HepG2 (cell line): ENCODE results near the gene EGFR. TPM values are rescaled to one million over a fixed set of nuclear protein-coding genes. Genes with fewer than 3 reads are reported as not detected.

Experiments
- ATAC-seq: fragments of 200-7000 bp; cut with Tn5 transposase; 3 replicates; pipeline ENCODE4 v1.9.1; 2020; ENCODE audit warnings: mild to moderate bottlenecking, moderate library complexity
- BruUV-seq: library from RNA; stranded (reverse); fragments of 400-500 nt; replicated peaks from 2 replicates; lab custom pipeline; 2021; lab: Mats Ljungman, UMichigan
- CTCF ChIA-PET: fragments of 300-600 bp; formaldehyde crosslinking; extraction: SDS; loops from one replicate; lab custom pipeline; 2021; ENCODE audit warnings: low total read pairs, inconsistent platforms, low intra/inter-chr PET ratio; lab: Yijun Ruan, JAX
- POLR2A ChIA-PET: fragments of 350-600 bp; sonication (Branson Sonifier 250); formaldehyde crosslinking; loops from one replicate; lab custom pipeline; 2020; ENCODE audit warnings: antibody characterized with exemption, inconsistent platforms; lab: Yijun Ruan, JAX
- DNase-seq: peaks from one replicate; pipeline ENCODE4 v3.0.0-alpha.2; 2015; ENCODE audit warnings: low spot score
- FAIRE-seq: peaks from 3 replicates; lab custom pipeline; 2011; peaks lifted over from hg19 to GRCh38; lab: Jason Lieb, UNC
- H2AFZ ChIP-seq: one replicate; pipeline ENCODE4 v1.6.1; 2011; ENCODE audit warnings: low read length, inconsistent platforms
- H3K27ac ChIP-seq: fragments of 300-600 bp; 3 replicates; pipeline ENCODE4 v1.8.0; 2011; ENCODE audit warnings: mixed run types, mild to moderate bottlenecking, mixed read lengths, low read length, inconsistent platforms; ENCODE audit not compliant: insufficient read depth; ENCODE audit errors: extremely low read length
- H3K27me3 ChIP-seq, 2 experiments: fragments of 200-600 bp in 1 of 2; 2 replicates in 1 of 2; 3 replicates in 1 of 2; pipeline versions ENCODE4 v1.6.0 to v1.8.0; 2011; ENCODE audit warnings: low read length in 2 of 2, mild to moderate bottlenecking in 2 of 2, moderate library complexity in 2 of 2, inconsistent platforms in 1 of 2; ENCODE audit not compliant: insufficient read depth in 2 of 2, control insufficient read depth in 1 of 2
- H3K36me3 ChIP-seq, 2 experiments: fragments of 200-600 bp in 1 of 2; replicated peaks in 1 of 2; 2 replicates in 1 of 2; 3 replicates in 1 of 2; pipeline versions ENCODE4 v1.5.1 to v1.8.0; 2011; ENCODE audit warnings: low read length in 2 of 2, inconsistent platforms in 1 of 2; ENCODE audit not compliant: insufficient read depth in 2 of 2, control insufficient read depth in 1 of 2
- H3K4me1 ChIP-seq: 2 replicates; pipeline ENCODE4 v1.5.1; 2012; ENCODE audit warnings: low read length, inconsistent platforms; ENCODE audit not compliant: insufficient read depth
- H3K4me2 ChIP-seq: 2 replicates; pipeline ENCODE4 v1.6.0; 2011; ENCODE audit warnings: low read depth, low read length, inconsistent platforms
- H3K4me3 ChIP-seq, 3 experiments: fragments of 200-600 bp in 1 of 3; sonication (generic), shearing (Covaris generic) in 1 of 3; replicated peaks in 1 of 3; 2 replicates each; pipeline ENCODE4 v1.5.1; 2011 to 2016; ENCODE audit warnings: low read length in 3 of 3, inconsistent platforms in 2 of 3, low read depth in 2 of 3, mild to moderate bottlenecking in 2 of 3, control low read depth in 1 of 3, mixed read lengths in 1 of 3; ENCODE audit not compliant: insufficient read depth in 1 of 3
- H3K79me2 ChIP-seq: one replicate; pipeline ENCODE4 v1.6.1; 2011; ENCODE audit warnings: low read length, inconsistent platforms; ENCODE audit not compliant: insufficient read depth
- H3K9ac ChIP-seq: 2 replicates; pipeline ENCODE4 v1.6.0; 2011; ENCODE audit warnings: mild to moderate bottlenecking, low read depth, low read length, inconsistent platforms; ENCODE audit not compliant: insufficient read depth
- H3K9me3 ChIP-seq: 2 replicates; pipeline ENCODE4 v1.5.1; 2012; ENCODE audit warnings: mild to moderate bottlenecking, low read length
- H4K20me1 ChIP-seq: 2 replicates; pipeline ENCODE4 v1.6.0; 2011; ENCODE audit warnings: inconsistent platforms, mild to moderate bottlenecking, low read length, moderate library complexity; ENCODE audit not compliant: insufficient read depth
- BHLHE40 ChIP-seq: IDR thresholded peaks from 2 replicates; pipeline ENCODE4 v1.6.1; 2011; ENCODE audit warnings: low read length, improper control_type of control experiment
- EED ChIP-seq: sonication (generic); formaldehyde crosslinking; IDR thresholded peaks from 2 replicates; pipeline ENCODE4 v1.5.0; 2020; ENCODE audit warnings: mild to moderate bottlenecking, missing genetic modification reagents
- GATA4 ChIP-seq: sonication (generic); IDR thresholded peaks from 2 replicates; pipeline ENCODE4 v1.6.1; 2016; ENCODE audit warnings: antibody characterized with exemption, low read depth, borderline replicate concordance
- KLF12 ChIP-seq: sonication (generic); formaldehyde crosslinking; IDR thresholded peaks from 2 replicates; pipeline ENCODE4 v1.4.0; 2020; ENCODE audit warnings: missing genetic modification reagents, borderline replicate concordance
- MBD4 ChIP-seq: IDR thresholded peaks from 2 replicates; pipeline ENCODE4 v1.6.1; 2012; ENCODE audit warnings: low read length, inconsistent platforms, borderline replicate concordance
- MEF2D ChIP-seq: sonication (generic); formaldehyde crosslinking; IDR thresholded peaks from 2 replicates; pipeline ENCODE4 v1.5.1; 2020; ENCODE audit warnings: mild to moderate bottlenecking, missing genetic modification reagents
- MTA3 ChIP-seq: sonication (generic); formaldehyde crosslinking; IDR thresholded peaks from 2 replicates; pipeline ENCODE4 v1.4.0; 2020; ENCODE audit warnings: missing genetic modification reagents
- POLR2AphosphoS5 ChIP-seq: IDR thresholded peaks from 2 replicates; pipeline ENCODE4 v1.6.1; 2012; ENCODE audit warnings: low read depth, low read length
- RNF2 ChIP-seq: fragments of 450-650 bp; conservative IDR thresholded peaks from 2 replicates; pipeline ENCODE4 v1.6.1; 2016; ENCODE audit warnings: low read depth
- SP4 ChIP-seq: sonication (generic); formaldehyde crosslinking; IDR thresholded peaks from 2 replicates; pipeline ENCODE4 v1.8.1; 2023; ENCODE audit warnings: mild to moderate bottlenecking, missing genetic modification reagents
- SRF ChIP-seq: IDR thresholded peaks from 2 replicates; pipeline ENCODE4 v1.6.1; 2011; ENCODE audit warnings: mild to moderate bottlenecking, low read depth, low read length, moderate library complexity
- TEAD3 ChIP-seq: optimal IDR thresholded peaks from 2 replicates; pipeline ENCODE3; 2016; ENCODE audit warnings: borderline replicate concordance
- THYN1 ChIP-seq: sonication (generic); formaldehyde crosslinking; IDR thresholded peaks from 2 replicates; pipeline ENCODE4 v1.8.1; 2023; ENCODE audit warnings: low read depth, mild to moderate bottlenecking, moderate library complexity, missing genetic modification reagents, borderline replicate concordance
- ZNF143 ChIP-seq: sonication (generic); formaldehyde crosslinking; IDR thresholded peaks from 2 replicates; pipeline ENCODE4 v1.4.0; 2020; ENCODE audit warnings: missing genetic modification reagents
- ZNF761 ChIP-seq: sonication (generic); formaldehyde crosslinking; conservative IDR thresholded peaks from 2 replicates; pipeline ENCODE4 v1.4.0; 2020; ENCODE audit warnings: mild to moderate bottlenecking, missing genetic modification reagents
- WGBS: methylation state at CpG from one replicate; pipeline ENCODE4 v1.1.6; 2017; ENCODE audit warnings: low lambda C conversion rate; 5-methylcytosine and 5-hydroxymethylcytosine counted together
- in situ Hi-C: cut with HindIII; loops from 2 replicates; pipeline ENCODE4 v1.10.0; 2017; ENCODE audit warnings: low pct_unique_long_range_greater_than_20kb; ENCODE audit not compliant: extremely low pct_ligation_motif_present
- intact Hi-C: fragments of 100-400 bp; cut with micrococcal nuclease; formaldehyde crosslinking; loops from one replicate; pipeline ENCODE4 v1.10.0; 2022; ENCODE audit not compliant: unreplicated experiment
- polyA plus RNA-seq, 8 experiments: library from polyadenylated mRNA; depleted of rRNA in 3 of 8; stranded (reverse) in 7 of 8; unstranded in 1 of 8; fragments of >200 nt; fragmentation: Illumina TruSeq in 4 of 8; extraction: Trizol in 4 of 8; gene quantifications; 2 replicates each; pipeline versions ENCODE4 v1.2.1 to v1.2.3, GENCODE V29; 2011 to 2016; ENCODE audit warnings: low read depth in 4 of 8, missing spikeins in 1 of 8, mixed read lengths in 1 of 8; ENCODE audit not compliant: insufficient read depth in 1 of 8
- total RNA-seq, 5 experiments: library from RNA; depleted of rRNA; stranded (reverse); fragments of >200 nt; fragmentation: Illumina TruSeq; extraction: Trizol; gene quantifications; 2 replicates each; pipeline ENCODE4 v1.2.3, GENCODE V29; 2016; ENCODE audit warnings: low read depth in 1 of 5
- TF ChIP-seq, protein P1 (sequence below): sonication (generic); formaldehyde crosslinking; IDR thresholded peaks from 2 replicates; pipeline ENCODE4 v1.4.0; 2020; ENCODE audit warnings: missing genetic modification reagents
- TF ChIP-seq, protein P2 (sequence below): sonication (generic); formaldehyde crosslinking; IDR thresholded peaks from 2 replicates; pipeline ENCODE4 v1.4.0; 2020; ENCODE audit warnings: low read depth, mild to moderate bottlenecking, missing genetic modification reagents
- TF ChIP-seq, protein P3 (sequence below): sonication (generic); formaldehyde crosslinking; IDR thresholded peaks from 2 replicates; pipeline ENCODE4 v1.5.1; 2020; ENCODE audit warnings: missing genetic modification reagents, mild to moderate bottlenecking, borderline replicate concordance
- TF ChIP-seq, protein P4 (sequence below): sonication (generic); formaldehyde crosslinking; IDR thresholded peaks from 2 replicates; pipeline ENCODE4 v1.8.0; 2022; ENCODE audit warnings: missing genetic modification reagents, mild to moderate bottlenecking, inconsistent platforms, borderline replicate concordance

Gene EGFR
- total and polyA plus RNA-seq, 2 of the 13 experiments (the other 11 are each of a cell fraction or from before 2014, with no cell fraction given), result 7.0 to 10.0 TPM

DNA sequence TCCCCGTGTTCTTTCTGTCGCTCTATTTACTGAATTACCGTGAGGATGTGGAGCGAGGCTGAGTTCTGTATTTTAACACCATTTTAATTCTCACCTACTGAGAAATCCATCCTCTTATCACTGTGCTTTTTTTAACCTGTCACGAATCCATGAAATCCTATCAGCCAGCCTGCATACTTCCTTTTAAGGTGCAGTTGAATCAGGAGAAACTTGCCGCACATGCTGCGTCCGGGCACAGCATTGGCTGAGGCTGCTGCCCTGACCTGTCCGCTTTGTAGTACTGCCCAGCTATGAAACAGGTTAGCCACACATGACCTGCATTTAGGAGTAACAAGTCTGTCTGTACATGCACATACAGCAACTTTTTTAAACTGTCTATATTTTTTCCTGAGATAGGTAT lies 82.5 kb downstream of the EGFR start (continued):
- TF ChIP-seq, protein P1, sequence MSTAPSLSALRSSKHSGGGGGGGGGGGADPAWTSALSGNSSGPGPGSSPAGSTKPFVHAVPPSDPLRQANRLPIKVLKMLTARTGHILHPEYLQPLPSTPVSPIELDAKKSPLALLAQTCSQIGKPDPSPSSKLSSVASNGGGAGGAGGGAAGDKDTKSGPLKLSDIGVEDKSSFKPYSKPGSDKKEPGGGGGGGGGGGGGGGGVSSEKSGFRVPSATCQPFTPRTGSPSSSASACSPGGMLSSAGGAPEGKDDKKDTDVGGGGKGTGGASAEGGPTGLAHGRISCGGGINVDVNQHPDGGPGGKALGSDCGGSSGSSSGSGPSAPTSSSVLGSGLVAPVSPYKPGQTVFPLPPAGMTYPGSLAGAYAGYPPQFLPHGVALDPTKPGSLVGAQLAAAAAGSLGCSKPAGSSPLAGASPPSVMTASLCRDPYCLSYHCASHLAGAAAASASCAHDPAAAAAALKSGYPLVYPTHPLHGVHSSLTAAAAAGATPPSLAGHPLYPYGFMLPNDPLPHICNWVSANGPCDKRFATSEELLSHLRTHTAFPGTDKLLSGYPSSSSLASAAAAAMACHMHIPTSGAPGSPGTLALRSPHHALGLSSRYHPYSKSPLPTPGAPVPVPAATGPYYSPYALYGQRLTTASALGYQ, result no peak
- TF ChIP-seq, protein P2, sequence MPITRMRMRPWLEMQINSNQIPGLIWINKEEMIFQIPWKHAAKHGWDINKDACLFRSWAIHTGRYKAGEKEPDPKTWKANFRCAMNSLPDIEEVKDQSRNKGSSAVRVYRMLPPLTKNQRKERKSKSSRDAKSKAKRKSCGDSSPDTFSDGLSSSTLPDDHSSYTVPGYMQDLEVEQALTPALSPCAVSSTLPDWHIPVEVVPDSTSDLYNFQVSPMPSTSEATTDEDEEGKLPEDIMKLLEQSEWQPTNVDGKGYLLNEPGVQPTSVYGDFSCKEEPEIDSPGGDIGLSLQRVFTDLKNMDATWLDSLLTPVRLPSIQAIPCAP, result no peak
- TF ChIP-seq RNF2, result no peak
- TF ChIP-seq ZNF761, result no peak

DNA sequence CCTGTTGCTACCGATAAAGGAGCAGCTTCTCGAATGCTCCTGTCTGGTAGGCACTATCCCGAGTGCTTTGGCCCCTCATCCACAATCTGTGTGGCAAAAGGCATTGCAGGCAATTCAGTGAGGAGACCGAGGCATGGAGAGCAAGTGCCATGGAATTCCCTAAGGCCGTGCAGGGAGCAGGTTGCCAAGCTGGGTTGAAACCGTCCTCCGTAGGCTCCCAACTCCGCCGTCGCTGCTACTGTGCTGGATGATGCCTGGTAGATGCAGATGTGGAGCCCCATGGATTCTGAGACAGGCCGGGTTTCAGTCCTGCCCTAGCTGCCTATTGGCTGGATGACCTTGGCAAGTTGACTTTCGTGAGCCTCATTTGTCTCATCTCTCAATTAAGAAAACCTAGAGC lies 85.3 kb downstream of the EGFR start:
- Histone ChIP-seq H2AFZ (no peak overlapping the region), H3K9ac (no peak overlapping the region), H3K4me3 (no peak overlapping the region), H3K4me1 (peaks cover 18% of the 10 kb centered on the region; the same call in 1 of the 2 replicates), H3K27me3 (no peaks in the 10 kb centered on the region), H3K36me3 (no peaks in the 10 kb centered on the region), H3K9me3 (no peaks in the 10 kb centered on the region), H3K4me2 (no peak overlapping the region), H3K27ac (no peak overlapping the region), H4K20me1 (no peaks in the 10 kb centered on the region), H3K79me2 (no peaks in the 10 kb centered on the region)
- ChIA-PET POLR2A (no interaction called here), CTCF (no interaction called here)
- no peak for ATAC-seq
- 92% methylated on average over 11 of the region's 12 CpGs for WGBS
- DNase-seq, result no peak
- FAIRE-seq, result no peak
- intact Hi-C loops (no loop called here), in situ Hi-C loops (no loop called here)
- BruUV-seq, result no TSS peak
- TF ChIP-seq SP4 (CRISPR knock-in tag), result no peak
- TF ChIP-seq EED, result no peak
- no peak for TF ChIP-seq SRF
- no peak for TF ChIP-seq POLR2AphosphoS5
- TF ChIP-seq MTA3 (CRISPR knock-in tag), result no peak
- no peak for TF ChIP-seq GATA4
- TF ChIP-seq THYN1 (CRISPR knock-in tag), result no peak
- TF ChIP-seq TEAD3 (CRISPR knock-in tag), result no peak
- no peak for TF ChIP-seq MEF2D (CRISPR knock-in tag)
- TF ChIP-seq BHLHE40, result no peak
- TF ChIP-seq, protein P3, sequence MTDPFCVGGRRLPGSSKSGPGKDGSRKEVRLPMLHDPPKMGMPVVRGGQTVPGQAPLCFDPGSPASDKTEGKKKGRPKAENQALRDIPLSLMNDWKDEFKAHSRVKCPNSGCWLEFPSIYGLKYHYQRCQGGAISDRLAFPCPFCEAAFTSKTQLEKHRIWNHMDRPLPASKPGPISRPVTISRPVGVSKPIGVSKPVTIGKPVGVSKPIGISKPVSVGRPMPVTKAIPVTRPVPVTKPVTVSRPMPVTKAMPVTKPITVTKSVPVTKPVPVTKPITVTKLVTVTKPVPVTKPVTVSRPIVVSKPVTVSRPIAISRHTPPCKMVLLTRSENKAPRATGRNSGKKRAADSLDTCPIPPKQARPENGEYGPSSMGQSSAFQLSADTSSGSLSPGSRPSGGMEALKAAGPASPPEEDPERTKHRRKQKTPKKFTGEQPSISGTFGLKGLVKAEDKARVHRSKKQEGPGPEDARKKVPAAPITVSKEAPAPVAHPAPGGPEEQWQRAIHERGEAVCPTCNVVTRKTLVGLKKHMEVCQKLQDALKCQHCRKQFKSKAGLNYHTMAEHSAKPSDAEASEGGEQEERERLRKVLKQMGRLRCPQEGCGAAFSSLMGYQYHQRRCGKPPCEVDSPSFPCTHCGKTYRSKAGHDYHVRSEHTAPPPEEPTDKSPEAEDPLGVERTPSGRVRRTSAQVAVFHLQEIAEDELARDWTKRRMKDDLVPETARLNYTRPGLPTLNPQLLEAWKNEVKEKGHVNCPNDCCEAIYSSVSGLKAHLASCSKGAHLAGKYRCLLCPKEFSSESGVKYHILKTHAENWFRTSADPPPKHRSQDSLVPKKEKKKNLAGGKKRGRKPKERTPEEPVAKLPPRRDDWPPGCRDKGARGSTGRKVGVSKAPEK (CRISPR knock-in tag), result no peak
- no peak for TF ChIP-seq MBD4
- TF ChIP-seq KLF12, result no peak
- TF ChIP-seq, protein P4, sequence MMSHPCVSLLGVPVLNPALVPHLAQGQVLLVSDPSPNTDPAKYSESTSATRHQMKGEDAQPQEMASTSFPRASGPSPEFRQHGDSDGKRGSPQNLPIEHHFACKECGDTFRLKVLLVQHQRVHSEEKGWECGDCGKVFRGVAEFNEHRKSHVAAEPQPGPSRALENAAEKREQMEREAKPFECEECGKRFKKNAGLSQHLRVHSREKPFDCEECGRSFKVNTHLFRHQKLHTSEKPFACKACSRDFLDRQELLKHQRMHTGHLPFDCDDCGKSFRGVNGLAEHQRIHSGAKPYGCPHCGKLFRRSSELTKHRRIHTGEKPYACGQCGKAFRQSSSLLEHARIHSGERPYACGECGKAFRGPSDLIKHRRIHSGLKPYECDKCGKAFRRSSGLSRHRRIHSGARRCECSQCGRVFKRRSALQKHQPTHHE (CRISPR knock-in tag), result no peak
- no peak for TF ChIP-seq ZNF143 (CRISPR knock-in tag)
